H54 (cell line): ENCODE results near the gene ERCC8.

Experiments used
- DNase-seq: peaks from one replicate; pipeline ENCODE4 v3.0.0; 2011; ENCODE audit warnings: low spot score, mixed read lengths; ENCODE audit not compliant: insufficient read length
- FAIRE-seq: peaks from 3 replicates; lab custom pipeline; 2011; peaks lifted over from hg19 to GRCh38; lab: Jason Lieb, UNC
- POLR2A ChIP-seq: IDR thresholded peaks from 2 replicates; pipeline ENCODE4 v1.6.1; 2011; ENCODE audit warnings: low read depth, mild to moderate bottlenecking, low read length

The ERCC8 gene

DNA sequence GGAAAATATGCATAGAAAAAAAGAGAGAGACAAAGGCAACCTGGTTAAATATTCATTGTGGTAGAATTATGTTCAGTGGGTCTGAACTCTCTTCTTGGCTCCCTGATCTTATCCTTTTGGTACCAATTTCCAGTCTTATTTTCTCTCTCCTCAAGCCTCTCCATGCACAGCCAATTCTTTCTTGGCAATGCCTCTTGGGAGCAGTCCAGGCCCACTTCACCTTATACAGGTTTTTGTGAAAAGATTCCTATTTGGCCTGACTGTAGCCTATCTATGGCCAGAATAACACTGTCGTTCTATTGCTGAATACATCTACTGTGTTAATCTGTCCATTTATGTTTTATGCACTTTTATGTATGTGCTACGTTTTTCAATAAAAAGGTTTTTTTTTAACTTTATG is 103.5 kb downstream of the ERCC8 start:
- FAIRE-seq: no peak
- TF ChIP-seq POLR2A: no peak
- no peak for DNase-seq

DNA sequence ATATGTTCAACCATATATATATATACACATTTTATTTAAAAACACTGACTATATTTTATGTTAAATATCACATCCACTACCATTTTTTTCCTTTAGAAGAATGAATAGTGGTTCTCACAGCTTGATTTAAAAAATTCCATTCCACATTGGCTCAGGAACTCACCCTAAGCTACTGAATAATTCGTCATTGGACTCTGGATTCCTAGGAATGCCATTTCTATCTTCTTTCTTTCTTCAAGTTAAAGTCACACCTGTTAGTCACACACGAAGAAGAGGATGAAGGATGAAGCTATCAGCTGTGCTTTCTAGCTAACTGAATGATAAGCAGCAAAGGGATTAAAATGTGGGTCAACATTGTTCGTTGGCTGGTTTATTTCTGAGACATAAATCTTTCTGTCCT is 108.7 kb downstream of the ERCC8 start:
- DNase-seq: no peak
- FAIRE-seq: peak; percentile 20
- no peak for TF ChIP-seq POLR2A

DNA sequence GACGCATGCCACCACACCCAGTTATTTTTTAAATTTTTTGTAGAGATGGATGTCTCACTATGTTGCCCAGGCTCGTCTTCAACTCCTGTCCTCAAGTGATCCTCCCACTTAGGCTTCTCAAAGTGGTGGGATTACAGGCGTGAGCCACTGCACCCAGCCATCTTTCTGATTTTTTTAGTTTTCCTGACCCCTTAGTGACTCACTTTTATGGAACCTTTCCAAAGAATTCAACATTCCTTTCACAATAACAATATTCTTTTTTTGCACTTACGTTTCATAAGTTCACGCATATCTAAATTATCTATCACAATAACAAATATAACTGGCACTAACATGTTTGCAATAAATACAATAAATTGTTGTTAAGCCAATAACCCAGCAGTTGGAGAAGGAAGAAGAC is 109.3 kb downstream of the ERCC8 start:
- no peak for TF ChIP-seq POLR2A
- DNase-seq (no peak), FAIRE-seq (peak; percentile 6)

DNA sequence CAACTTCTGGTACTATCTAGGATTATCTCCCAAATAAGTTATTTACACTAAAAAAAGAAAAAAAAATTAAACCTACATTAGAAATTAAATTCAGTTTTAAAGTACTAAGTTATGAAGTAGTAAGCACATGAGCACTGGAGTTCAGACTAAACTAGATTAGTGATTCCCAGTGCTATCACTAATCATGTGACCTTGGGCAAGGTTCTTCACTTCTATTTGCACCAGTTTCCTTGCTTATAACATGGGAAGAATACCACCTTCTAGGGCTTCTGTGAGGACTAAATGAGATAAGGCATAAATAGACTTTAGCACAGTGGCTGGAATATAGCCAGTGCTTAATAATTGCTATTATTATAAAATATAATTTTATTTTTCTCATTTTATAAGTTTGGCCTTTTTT is 111.3 kb downstream of the ERCC8 start:
- DNase-seq (no peak), FAIRE-seq (no peak)
- no peak for TF ChIP-seq POLR2A

DNA sequence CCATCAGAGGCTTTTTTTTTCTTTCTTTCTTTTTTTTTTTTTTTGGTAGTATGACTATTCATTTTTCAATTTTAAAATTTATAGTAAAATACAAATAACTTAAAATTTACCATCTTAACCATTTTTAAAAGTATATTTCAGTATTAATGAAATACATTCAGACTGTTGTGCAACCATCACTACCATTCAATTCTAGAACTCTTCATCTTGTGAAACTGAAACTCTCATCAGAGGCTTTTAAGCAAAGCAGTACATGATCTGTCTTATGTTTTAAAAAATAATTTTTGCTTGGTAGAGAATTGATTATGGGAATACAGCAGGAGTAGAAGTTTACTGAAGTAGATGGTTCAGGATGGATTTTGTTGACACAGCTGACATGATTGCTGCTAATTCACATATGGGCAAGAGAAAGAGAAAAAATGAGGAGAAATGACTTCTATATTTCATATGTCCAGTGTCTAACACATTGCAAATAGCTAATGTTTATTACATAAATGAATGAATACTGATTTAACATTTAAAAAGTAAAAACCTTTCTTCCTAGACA is 114.2 kb downstream of the ERCC8 start:
- no peak for FAIRE-seq
- no peak for TF ChIP-seq POLR2A
- DNase-seq: no peak

DNA sequence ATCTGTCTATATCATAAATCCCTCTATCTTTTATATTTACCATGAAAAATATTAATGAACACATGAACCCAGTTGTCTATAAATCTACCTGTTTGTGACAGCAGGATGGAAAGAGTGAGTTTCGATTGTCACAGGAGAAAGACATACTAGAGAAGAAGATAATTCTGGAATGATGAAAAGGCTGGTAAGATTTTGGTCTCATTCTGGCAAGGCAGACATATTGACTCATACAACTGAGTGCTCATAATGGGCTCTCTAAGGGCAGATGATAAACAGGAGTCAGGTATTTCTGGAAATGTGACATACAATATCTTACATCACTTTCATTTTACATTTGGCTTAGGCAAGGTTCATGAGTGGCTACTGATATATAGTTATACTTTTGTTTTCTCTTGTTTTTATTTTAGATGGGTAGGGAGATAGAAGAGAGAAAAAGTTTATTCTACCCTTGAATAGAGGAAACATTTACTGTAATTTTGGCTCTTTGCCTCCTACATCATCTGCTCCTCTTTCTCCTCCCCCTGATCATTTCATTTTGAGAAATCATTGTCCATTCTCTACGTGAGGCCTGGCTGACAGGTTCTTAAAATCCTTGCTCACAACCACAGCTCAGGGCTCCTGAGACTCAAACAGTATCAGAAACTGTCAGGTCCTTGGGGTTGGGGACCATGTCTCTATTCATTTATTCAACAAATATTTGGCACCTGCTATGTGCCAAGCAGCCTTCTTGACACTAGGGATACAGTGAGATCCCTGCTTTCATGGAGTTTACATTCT is 115.2 kb downstream of the ERCC8 start:
- FAIRE-seq (peak; percentile 55), DNase-seq (no peak)
- TF ChIP-seq POLR2A: no peak

DNA sequence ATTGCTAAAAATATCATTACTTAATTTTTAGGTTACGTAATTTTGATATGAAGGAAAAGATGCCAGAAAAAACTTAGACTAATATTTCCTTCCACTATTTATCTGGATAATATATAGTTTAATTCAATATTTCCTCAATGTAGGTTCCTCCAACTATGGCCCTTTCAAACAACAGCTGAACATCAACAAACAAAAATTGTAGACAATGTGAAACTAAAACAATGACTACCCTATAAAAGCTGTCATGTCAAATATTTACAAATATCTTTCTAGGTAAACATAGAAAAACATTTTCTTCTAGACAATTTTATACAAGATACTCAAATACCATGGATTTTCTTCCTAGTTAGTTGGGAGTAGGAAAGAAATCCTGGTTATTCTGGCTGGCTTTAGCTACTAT is 117.7 kb downstream of the ERCC8 start:
- DNase-seq (no peak), FAIRE-seq (no peak)
- TF ChIP-seq POLR2A: no peak

DNA sequence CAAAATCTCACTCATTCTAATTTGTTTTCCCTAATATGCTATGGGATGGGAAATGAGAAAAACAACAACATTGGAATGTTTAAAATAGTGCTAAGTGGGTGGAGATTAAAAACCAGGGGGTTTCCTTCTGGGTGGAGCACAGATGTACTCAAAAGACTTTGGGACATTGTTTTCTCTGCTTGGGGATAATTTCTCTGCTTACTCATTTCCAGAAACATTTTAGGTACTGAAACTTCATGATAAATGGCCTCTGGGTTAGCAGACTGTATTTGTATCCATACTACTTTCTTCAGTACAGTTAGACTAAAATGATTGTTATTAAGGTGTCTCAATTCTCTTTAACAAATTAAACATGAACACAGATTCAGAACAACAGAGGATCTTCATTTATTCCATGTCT is 118.2 kb downstream of the ERCC8 start:
- FAIRE-seq (peak; percentile 65), DNase-seq (no peak)
- no peak for TF ChIP-seq POLR2A
